Thymus (tissue), 11 donors: Measurements from ENCODE around the gene PDE5A. TPM values are rescaled to one million over a fixed set of nuclear protein-coding genes. Genes with fewer than 3 reads are reported as not detected.
A peak's percentile ranks its signal among the peaks of the same experiment; 100 is the strongest.
"Not testable (repeated sequence)": the region's sequence is repeated elsewhere in the genome, so short reads cannot be mapped to it uniquely, and the experiment has no call there.

ENCODE experiments used
- DNase-seq, 9 donors: peaks; one replicate each; pipeline ENCODE4 v3.0.0-alpha.2; 2013; ENCODE audit warnings: low spot score in 9 of 9, low read depth in 6 of 9, missing footprints in 1 of 9
- H3K27ac ChIP-seq, 2 donors: one replicate each; pipeline ENCODE4 v1.5.1; 2013; ENCODE audit warnings: control low read depth in 1 of 2, low read depth in 1 of 2, low read length in 1 of 2, mild to moderate bottlenecking in 1 of 2, moderate library complexity in 1 of 2
- H3K27me3 ChIP-seq, 2 donors: one replicate each; pipeline ENCODE4 v1.5.1; 2013; ENCODE audit warnings: low read length in 1 of 2; ENCODE audit not compliant: control insufficient read depth in 2 of 2, insufficient read depth in 1 of 2
- H3K36me3 ChIP-seq, 2 donors: one replicate each; pipeline ENCODE4 v1.5.1; 2013; ENCODE audit warnings: low read length in 1 of 2, mild to moderate bottlenecking in 1 of 2, moderate library complexity in 1 of 2; ENCODE audit not compliant: control insufficient read depth in 2 of 2, insufficient read depth in 2 of 2
- H3K4me1 ChIP-seq, 2 donors: one replicate each; pipeline ENCODE4 v1.5.1; 2013; ENCODE audit warnings: low read length in 2 of 2; ENCODE audit not compliant: control insufficient read depth in 2 of 2, insufficient read depth in 2 of 2
- H3K4me3 ChIP-seq, 2 donors: one replicate each; pipeline ENCODE4 v1.5.1; 2013; ENCODE audit warnings: low read length in 2 of 2, control low read depth in 1 of 2, mild to moderate bottlenecking in 1 of 2
- H3K9me3 ChIP-seq, 2 donors: one replicate each; pipeline ENCODE4 v1.5.1; 2013; ENCODE audit warnings: low read length in 1 of 2, mild to moderate bottlenecking in 1 of 2; ENCODE audit not compliant: control insufficient read depth in 2 of 2, insufficient read depth in 1 of 2
- WGBS: extraction: QIAGEN DNeasy Blood & Tissue Kit; methylation state at CpG from one replicate; pipeline ENCODE4 v1.1.7; 2013; 5-methylcytosine and 5-hydroxymethylcytosine counted together
- polyA plus RNA-seq: library from polyadenylated mRNA; stranded (reverse); fragments of 200-250 nt; gene quantifications from one replicate; pipeline ENCODE4 v1.2.3, GENCODE V29; 2013
- total RNA-seq: library from RNA; stranded (reverse); fragments of 120-200 nt; gene quantifications from one replicate; pipeline ENCODE4 v1.2.4, GENCODE V29; 2013
- donor health status: healthy.

PDE5A gene
- total and polyA plus RNA-seq, 2 donors, result 4.6 to 5.2 TPM

- WGBS, result 4% methylated on average over 7 of the region's 7 CpGs
- not testable (repeated sequence) for H3K9me3 ChIP-seq, H3K36me3 ChIP-seq, H3K27me3 ChIP-seq, DNase-seq, H3K4me1 ChIP-seq
- Histone ChIP-seq H3K4me3 (peak overlapping the region; percentile 56 to 71), H3K27ac (peak overlapping the region; percentile 89 to 90)
Observed at GRCh38 chr4:119454151-119454490, 174.5 kb downstream of the PDE5A start.

- not testable (repeated sequence) for H3K4me1 ChIP-seq, H3K9me3 ChIP-seq, H3K27ac ChIP-seq, DNase-seq, H3K4me3 ChIP-seq, H3K27me3 ChIP-seq, H3K36me3 ChIP-seq
- 92% methylated on average over 9 of the region's 9 CpGs for WGBS
Observed at GRCh38 chr4:119453286-119453685, 175.3 kb downstream of the PDE5A start.

DNA sequence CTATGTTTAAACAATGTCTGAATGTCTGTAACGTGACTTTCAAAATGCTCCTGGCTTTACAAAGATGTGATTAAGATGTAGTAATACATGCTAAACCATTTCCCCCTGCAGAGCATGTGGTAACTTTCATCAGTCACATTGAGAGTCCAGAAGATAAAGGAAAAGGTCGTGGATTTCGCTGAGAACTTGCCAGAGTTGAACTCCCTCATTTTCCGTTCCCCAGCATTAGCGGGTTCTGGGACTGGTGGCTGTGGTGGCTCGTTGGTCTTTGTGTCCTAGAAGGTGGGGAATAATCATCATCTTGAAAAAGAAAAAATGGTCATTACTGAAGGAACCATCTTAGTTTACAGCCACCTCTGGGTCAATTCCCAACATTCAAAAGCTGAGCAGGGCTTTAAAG, 178.8 kb downstream of the PDE5A start:
- H3K4me3 ChIP-seq, H3K9me3 ChIP-seq, H3K4me1 ChIP-seq, H3K27me3 ChIP-seq, DNase-seq, H3K36me3 ChIP-seq, H3K27ac ChIP-seq: not testable (repeated sequence)
- 87% methylated on average over 6 of the region's 6 CpGs for WGBS
